GM18507 (cell line): Measurements from ENCODE around the gene PHAX.
"Not testable (repeated sequence)": the region's sequence is repeated elsewhere in the genome, so short reads cannot be mapped to it uniquely, and the experiment has no call there.

ENCODE experiments used
- DNase-seq: peaks from one replicate; pipeline ENCODE4 v3.0.0; 2011; ENCODE audit warnings: low read depth; ENCODE audit not compliant: insufficient read length; ENCODE audit errors: extremely low spot score
- FAIRE-seq: peaks from 2 replicates; lab custom pipeline; 2011; peaks lifted over from hg19 to GRCh38; lab: Jason Lieb, UNC

The PHAX gene

DNA sequence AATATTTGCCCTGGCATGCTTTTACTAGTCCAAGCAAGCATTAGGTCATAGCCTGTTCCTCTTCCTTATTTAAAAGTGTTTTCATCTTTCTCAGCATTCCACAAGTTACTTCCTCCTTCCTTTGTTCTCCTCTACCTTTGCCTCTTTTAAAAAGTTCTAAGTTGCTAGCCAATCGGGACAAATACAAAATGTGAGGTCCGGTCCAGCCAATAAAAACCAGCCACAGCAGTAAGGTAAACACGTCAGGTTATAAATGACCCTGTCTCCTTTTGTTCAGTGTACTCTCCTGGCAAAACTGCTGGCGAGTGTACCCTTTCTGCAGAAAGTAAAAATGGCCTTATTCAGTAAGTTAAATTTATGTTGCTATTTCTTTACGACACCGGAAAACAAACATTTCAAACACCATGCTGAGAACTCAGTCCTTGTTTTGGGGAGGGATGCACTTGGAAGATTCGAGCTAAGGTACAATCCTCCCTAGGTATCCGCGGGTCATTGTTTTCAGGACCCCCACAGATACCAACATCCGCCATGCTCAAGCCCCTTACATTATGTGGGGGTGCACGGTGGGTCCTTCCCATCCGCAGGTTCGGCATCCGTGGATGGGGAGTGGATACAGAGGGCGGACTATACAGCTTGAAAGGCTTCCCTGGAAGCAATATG, 646 bp upstream of the PHAX start:
- FAIRE-seq, DNase-seq: not testable (repeated sequence)

DNA sequence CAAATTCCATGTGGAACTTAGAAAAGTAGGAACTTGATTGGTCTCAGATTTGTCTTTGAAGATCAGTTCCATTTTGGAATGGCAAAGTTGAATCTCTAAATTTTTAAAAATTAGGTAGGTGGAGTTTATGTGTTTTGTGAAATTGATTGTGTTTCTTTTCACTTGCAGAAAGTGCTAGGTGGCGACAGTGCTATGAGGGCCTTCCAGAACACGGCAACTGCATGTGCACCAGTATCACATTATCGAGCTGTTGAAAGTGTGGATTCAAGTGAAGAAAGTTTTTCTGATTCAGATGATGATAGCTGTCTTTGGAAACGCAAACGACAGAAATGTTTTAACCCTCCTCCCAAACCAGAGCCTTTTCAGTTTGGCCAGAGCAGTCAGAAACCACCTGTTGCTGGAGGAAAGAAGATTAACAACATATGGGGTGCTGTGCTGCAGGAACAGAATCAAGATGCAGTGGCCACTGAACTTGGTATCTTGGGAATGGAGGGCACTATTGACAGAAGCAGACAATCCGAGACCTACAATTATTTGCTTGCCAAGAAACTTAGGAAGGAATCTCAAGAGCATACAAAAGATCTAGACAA, 2.8 kb downstream of the PHAX start:
- DNase-seq (no peak), FAIRE-seq (no peak)

DNA sequence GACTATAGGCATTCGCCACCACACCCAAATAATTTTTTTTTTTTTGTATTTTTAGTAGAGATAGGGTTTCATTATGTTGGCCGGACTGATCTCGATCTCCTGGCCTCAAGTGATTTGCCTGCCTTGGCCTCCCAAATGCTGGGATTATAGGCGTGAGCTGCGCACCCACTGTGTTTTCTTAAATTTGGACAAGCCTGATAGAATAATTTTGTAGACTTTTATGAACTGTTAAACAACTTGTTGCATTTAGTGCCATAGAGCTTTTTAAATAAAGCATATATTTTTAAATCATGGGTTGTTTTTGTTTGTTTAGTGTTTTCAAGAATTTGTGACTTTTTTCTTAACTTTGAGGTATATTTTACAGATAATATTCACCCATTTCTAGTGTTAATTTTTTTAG, 4.8 kb downstream of the PHAX start:
- no peak for FAIRE-seq
- DNase-seq: no peak

DNA sequence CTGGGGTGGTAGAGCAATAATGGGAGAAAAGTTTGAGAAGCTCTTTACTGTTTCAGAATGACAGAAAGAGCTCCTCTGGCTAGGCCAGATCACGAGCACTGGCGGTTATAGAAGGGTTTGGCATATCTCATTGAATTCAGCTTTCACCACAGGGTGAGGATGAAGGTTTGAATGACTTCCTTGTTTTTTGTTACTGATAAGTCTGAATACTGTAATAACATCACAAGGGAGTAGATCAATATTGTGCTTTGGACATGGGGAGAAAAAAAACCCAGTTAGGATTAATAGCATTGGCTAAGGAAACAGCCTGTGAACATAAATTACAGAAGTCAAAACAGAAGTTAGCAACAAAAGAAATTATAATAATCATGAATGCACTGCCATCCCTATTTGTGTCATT, 9.4 kb downstream of the PHAX start:
- peak; percentile 69 for FAIRE-seq
- no peak for DNase-seq

DNA sequence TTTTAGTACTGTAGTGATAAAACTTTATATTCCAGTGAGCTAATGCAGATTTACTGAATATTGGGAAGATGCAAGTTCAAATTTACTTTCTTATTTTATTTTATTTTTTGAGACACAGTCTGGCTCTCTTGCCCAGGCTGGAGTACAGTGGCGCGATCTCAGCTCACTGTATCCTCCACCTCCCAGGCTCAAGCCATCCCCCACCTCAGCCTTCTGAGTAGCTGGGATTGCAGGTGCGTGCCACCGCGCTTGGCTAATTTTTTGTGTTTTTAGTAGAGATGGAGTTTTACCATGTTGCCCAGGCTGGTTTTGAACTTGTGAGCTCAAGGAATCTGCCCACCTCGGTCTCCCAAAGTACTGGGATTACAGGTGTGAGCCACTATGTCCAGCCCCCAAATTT, 9.9 kb downstream of the PHAX start:
- FAIRE-seq (no peak), DNase-seq (no peak)

DNA sequence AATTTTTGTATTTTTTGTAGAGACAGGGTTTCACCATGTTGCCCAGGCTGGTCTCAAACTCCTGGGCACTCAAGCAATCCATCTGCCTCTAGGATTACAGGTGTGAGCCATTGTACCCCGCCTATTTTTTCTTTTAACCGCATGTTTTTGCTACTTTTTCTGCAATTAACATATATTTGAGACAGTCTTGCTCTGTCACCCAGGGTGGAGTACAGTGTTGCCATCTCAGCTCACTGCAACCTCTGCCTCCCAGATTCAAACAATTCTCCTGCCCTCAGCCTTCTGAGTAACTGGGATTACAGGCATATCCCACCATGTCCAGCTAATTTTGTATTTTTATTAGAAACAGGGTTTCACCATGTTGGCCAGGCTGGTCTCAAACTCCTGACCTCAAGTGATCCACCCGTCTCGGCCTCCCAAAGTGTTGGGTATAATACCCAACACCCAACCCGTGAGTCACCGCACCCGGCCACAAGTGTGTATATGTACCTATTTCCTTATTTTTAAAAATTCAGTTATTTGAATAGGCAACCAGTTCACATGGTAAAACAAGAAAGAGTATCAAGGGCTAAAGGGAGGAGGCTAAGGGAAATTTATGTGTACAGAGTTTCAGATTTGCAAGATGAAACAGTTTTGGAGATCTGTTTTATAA, 13.3 kb downstream of the PHAX start:
- FAIRE-seq (no peak), DNase-seq (no peak)

DNA sequence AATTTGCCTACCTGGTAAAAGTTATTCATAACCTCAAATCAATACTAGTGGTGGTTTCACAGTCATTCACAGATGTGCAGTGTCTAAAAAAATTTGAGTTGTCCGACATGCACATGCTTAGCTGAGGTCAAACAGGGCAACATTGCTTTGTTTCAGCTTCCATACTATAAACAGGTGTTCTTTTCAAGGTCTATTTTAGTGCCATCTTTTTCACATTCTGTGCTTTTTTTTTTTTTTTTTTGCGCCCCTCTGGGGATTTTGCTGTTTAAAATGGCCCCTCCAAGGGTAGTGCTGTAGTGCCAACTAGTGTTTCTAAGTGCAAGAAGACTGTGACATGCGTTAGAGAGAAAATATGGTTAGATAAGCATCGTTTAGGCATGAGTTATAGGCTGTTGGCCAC, 14.5 kb downstream of the PHAX start:
- DNase-seq (no peak), FAIRE-seq (peak; percentile 73)

DNA sequence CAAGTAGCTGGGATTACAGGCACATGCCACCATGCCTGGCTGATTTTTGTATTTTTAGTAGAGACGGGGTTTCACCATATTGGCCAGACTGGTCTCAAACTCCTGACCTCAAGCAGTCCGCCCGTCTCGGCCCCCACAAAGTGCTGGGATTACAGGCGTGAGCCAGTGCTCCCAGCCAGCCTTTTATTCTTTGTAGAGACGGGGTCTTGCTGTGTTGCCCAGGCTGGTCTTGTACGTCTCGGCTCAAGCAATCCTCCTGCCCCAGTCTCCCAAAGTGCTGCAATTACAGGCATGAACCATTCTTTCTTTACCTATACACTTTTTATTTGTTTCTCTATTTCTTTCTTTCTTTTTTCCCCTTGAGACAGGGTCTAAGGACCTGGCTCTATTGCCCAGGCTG, 16.9 kb downstream of the PHAX start:
- not testable (repeated sequence) for DNase-seq, FAIRE-seq

DNA sequence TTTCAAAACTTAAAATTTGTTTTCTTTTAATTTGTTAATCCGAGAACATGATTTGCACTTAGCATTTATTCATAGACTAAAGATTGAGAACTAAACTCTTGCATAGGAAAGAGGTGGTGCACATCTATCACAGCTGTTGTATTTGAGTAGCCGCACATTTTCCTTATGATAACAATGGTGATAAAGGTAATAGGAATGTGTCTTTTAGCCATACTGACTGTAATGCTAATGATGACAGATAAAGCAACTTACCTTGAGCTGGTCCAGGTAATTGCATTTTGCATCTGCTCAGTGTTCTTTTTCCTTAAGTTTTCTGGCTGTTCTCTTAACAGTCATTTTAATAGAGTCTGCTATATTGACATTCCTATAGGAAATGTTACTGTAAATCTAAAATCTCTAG, 19.0 kb downstream of the PHAX start:
- FAIRE-seq (no peak), DNase-seq (no peak)

DNA sequence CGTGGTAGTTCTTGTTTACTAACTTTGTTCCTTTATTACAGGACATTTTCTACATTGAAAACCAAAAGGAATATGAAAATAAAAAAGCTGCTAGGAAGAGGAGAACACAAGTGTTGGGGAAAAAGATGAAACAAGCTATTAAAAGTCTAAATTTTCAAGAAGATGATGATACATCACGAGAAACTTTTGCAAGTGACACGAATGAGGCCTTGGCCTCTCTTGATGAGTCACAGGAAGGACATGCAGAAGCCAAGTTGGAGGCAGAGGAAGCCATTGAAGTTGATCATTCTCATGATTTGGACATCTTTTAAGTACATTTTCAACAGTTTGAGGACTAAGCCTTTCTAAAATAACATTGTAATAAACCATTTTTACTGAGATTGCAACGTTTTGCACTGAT, 23.8 kb downstream of the PHAX start:
- no peak for DNase-seq
- FAIRE-seq: peak; percentile 35

DNA sequence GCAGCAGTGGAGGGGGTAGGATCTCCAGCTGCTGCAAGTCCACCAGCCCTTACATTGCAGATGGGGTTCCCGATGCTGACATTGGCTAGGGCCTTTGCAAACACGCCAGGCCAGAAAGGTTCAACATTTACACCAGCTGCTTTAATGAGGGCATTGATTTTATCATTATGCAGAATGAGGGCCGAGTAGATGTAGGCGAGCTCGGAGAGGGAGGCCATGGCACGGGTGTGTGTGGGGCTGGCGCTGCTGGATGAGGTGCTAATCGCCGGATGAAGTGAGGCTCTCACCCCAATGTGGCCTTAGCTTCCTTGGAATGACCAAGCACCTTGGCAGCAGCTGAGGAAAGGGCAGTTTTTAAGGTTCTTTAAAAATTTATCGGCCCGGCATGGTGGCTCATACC, 27.4 kb downstream of the PHAX start:
- DNase-seq (no peak), FAIRE-seq (no peak)

DNA sequence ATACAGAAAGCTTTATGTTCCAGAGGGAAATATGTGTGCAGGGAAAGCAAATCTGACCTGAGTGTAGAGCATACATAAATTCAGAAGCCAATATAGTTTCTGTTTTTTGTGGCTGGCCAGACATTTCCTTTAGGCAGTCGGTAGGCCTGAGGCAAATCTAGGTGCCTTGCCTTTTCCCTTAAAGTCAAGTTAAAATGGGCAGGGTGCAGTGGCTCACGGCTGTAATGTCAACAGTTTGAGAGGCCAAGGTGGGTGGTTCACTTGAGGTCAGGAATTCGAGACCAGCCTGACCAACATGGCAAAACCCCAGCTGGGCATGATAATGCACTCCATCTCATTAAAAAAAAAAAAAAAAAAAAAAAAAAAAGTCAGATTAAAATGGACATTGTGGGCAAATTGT, 31.2 kb downstream of the PHAX start:
- FAIRE-seq: no peak
- DNase-seq: no peak

DNA sequence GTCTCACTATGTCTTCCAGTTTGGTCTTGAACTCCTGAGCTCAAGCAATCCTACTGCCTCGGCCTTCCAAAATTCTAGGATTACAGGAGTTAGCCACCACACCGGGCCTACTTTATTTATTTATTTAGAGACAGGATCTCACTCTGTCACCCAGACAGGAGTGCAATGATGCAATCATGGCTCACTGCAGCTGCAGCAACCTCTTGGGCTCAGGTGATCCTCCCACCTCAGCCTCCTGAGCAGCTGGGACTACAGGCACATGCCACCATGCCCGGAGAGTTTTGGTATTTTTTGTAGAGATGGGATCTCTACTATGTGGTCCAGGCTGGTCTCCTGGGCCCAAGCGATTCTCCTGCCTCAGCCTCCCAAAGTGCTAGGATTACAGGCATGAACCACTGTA, 32.8 kb downstream of the PHAX start:
- no peak for FAIRE-seq
- no peak for DNase-seq

DNA sequence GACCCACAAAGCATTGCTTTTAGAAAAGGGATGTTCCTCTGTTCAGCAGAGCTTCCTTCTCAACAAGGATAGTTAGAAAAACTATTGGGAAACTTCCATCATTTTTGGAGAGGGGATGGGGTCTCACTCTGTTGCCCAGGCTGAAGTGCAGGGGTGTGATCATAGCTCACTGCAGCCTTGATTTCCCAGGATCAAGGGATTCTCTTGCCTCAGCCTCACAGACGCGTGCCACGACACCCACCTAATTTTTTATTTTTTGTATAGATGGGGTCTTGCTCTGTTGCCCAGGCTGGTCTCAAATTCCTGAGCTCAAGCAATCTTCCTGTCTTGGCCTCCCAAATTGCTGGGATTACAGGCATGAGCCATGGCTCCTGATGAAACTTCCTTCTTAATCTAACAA, 34.8 kb downstream of the PHAX start:
- FAIRE-seq (no peak), DNase-seq (no peak)

DNA sequence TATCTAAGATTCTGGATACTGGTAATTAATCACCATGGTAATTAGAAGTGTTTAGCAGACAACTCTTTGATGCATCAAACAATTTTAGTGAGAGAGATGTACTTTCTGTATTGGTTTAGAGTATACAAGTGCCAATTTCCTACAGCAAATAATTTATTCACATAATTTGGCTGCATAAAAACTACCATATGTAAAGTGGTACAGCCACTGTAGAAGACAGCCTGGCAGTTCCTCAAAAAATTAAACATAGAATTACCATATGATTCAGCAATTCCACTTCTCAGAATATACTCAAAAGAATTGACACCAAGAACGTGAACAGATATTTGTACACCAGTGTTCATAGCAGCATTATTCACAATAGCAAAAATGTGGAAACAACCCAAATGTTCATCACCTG, 36.2 kb downstream of the PHAX start:
- DNase-seq (no peak), FAIRE-seq (no peak)

DNA sequence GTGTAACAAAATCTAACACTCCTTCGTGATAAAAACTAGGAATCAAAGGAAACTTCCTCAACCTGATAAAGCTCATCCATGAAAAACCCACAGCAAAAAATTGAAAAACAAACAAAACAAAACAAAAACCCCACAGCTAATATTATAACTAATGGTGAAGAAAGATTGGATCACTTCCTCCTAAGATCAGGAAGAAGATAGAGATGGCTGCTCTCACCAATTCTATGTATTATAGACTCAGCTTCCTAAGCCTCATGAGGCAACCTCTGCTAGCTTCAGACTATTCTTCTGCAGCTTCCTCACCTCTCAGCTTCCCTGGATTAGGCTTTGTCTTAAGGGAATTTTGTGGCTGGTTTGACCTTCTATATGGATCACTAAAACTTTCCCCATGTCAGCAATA, 40.1 kb downstream of the PHAX start:
- peak; percentile 51 for FAIRE-seq
- no peak for DNase-seq

DNA sequence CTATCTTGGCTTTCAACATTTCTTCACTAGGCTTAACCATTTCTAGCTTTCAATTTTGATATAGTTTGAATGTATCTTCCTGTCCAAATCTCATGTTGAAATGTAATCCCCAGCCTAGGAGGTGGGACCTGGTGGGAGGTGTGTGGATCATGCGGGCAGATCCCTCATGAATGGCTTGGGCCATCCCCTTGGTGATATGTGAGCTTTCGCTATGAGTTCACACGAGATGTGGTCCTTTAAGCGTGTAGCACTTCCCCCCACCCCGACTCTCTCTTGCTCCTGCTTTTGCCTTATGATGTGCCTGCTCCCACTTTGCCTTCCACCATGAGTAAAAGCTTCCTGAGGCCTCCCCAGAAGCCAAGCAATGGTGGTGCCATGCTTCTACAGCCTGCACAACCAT, 40.6 kb downstream of the PHAX start:
- no peak for DNase-seq
- FAIRE-seq: peak; percentile 79

DNA sequence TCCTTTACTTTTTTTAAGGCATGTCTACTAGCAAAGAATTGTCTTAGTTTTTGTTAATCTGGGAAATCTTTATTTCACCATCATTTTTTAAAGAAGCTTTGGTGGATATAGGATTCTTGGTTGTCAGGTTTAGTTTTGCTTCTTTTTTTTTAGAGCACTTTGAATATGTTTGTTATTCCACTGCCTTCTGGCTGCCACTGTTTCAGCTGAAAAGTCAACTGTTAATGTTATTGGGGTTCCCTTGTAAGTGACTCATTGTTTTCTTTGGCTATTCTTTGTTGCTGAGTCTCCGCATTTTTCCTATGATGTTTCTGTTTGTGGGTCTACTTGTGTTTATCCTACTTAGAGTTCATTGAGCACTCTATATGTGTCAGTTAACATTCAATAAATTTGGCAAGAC, 44.4 kb downstream of the PHAX start:
- FAIRE-seq (peak; percentile 33), DNase-seq (no peak)

DNA sequence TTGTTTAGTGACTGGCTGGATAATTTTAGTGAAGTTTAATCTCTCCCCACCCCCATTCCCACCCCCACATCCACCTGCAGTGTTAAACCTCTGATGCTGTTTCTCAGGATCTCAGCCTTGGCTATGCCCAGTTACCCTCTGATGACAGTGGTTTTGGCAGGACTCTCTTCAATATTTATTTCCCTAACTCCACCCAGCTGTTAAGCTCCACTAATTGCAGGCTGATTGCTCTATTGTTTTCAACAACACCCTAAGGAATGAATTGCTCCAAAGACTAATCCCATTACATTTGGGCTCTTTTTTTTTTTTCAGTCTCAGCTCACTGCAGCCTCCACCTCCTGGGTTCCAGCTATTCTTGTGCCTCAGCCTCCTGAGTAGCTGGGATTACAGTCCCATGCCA, 46.3 kb downstream of the PHAX start:
- FAIRE-seq (no peak), DNase-seq (no peak)

DNA sequence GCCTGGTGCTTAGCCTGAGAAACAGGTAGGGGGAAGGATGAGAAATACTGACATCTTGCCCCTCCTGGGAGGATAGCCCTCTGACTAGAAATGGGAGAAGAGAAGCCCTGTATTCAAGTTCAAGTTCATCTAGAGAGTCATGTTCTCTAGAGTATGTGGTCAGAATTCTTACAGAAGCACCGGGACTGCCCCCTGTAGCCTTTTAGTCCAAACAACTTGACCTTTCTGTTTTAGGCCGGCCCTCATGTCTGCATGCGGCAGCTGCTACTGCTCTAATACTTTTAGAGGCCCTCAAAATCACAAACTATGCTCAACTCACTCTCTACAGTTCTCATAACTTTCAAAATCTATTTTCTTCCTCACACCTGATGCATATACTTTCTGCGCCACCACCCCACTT, 47.7 kb downstream of the PHAX start:
- no peak for FAIRE-seq
- no peak for DNase-seq

DNA sequence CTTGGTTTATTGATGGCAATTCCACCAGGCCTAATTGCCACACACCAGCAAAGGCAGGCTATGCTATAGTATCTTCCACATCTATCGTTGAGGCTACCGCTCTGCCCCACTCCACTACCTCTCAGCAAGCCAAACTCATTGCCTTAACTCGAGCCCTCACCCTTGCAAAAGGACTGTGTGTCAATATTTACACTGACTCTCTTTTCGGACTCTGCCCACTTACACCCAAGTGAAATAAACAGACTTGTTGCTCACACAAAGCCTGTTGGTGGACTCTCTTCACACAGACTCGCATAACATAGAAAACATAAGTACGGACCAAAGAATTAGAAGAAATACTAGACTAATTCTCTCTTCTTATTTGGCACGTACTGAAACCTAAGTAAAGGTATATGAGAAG, 48.3 kb downstream of the PHAX start:
- peak; percentile 47 for FAIRE-seq

More for the DNA sequence above, 48.3 kb downstream of the PHAX start:
- not testable (repeated sequence) for DNase-seq
